Stimulated activated CD8-positive, alpha-beta memory T cell treated with anti-CD3 and anti-CD28 coated beads, Interleukin-15, amount 100 ng/mL, for 24 hours (primary cell): ENCODE results near the gene FDXR.
"Not testable (repeated sequence)": the region's sequence is repeated elsewhere in the genome, so short reads cannot be mapped to it uniquely, and the experiment has no call there.

Experiments
- DNase-seq: peaks from one replicate; pipeline ENCODE4 v3.0.0-alpha.2; 2020; ENCODE audit warnings: low read depth

Gene FDXR

DNA sequence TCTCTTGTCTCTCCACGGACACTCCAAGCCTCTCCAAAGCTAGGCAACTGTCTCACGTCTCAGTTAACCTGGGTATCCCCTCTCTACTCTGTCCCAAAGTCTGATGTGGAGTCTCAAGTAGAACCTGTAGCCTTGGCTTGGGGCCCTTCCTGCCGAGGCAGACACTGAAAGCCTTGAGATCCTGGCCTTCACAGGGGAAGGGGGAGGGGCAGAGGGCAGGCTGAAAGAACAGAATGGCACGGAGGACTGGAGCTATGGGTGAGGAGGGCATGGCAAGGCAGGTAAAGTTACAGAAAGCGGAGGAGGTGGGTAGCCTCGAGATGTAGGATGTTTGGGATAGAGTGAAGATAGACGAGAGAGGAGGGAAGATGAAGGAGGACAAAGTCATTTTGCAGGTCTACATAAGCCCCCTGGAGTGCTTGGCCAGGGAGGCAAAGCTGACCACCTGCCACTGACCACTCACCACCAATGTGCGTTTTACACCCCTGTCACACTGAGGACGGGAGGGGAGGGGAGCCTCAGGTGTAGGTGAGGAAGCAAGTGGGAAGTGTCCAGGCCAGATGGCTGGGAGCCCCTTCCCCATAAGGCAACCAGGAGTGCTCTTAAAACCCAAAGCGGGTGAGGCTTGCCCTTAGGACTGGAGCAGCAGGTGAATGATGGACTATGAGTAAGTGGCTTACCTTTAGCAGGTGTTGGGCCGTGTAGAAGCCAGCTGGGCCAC, 1.3 kb downstream of the FDXR start:
- no peak for DNase-seq

DNA sequence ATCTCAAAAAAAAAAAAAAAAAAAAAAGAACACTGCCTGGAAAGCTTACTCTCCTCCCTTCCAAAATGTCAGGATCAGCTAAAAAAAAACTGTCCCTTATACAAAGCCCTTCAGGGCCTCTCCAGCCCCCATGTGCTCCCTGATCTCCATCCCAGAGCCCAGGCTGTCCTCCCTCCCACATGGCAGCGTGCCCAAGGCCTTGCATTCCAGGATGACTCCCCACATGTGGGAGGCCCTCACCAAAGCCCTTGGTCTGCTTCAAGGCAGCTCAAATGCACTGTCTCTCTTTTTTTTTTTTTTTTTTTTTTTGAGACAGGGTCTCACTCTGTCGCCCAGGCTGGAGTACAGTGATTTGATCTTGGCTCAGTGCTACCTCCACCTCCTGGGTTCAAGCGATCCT, 2.3 kb downstream of the FDXR start:
- DNase-seq, result no peak

DNA sequence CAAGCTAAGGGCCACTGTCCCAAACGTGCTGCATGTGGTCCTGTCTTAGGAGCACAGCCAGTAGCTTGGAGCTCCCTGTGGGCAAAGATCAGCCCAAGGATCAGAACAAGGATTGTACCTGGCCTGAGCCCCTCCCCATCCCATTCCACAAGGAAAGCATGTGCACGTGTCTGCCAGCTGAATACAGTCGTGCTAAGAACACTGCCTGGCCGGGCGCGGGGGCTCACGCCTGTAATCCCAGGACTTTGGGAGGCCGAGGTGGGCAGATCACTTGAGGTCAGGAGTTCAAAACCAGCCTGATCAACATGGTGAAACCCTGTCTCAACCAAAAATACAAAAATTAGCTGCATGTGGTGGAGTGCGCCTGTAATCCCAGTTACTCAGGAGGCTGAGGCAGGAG, 2.8 kb downstream of the FDXR start:
- DNase-seq, result not testable (repeated sequence)

DNA sequence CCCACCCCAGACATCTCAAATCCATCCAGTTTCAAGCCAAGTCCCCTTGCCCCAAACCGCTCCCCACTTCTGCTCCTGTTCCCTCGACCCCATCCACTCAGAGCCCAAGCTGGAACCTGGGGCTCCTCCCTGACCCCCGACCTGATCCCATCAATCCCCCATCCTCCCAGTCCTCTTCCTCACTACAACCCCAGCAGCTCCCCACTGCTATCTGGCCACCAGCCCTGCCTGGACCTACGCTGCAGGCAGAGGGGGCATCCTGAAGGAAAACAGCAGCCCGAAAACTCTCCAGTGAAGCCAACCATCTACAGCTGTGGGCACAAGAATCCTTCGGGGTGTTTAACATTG, 3.9 kb downstream of the FDXR start:
- DNase-seq, result no peak

DNA sequence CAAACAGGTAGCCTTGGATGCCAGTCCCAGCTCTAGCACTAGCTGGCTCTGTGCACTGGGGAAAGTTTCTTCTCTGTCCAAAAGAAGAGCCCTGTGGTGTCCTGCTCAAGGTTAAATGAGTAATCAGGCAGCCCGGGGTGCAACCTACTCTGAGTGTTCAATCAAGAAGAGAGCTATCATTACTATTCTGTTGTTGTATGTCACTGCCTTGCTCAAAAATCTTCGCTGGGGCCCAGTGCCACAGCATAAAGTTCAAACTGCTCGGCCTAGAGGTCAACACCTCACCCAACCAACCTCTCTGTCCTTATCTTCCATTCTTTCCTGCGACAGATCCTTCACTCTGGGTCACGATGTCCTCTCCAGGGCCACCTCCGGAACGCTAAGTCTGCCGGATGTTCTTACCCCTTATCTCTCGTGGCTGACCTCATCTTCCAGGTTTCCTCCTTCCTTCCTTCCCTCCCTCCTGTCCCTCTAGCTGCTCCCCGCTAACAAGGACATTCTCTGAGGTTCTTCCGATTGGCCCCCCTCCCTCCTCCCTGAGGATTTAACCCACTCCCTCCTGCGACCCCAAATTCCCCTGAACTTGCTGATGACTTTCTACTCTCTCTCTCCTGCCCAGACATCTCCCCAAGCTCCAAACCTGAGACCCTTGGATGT, 4.4 kb downstream of the FDXR start:
- DNase-seq, result no peak

DNA sequence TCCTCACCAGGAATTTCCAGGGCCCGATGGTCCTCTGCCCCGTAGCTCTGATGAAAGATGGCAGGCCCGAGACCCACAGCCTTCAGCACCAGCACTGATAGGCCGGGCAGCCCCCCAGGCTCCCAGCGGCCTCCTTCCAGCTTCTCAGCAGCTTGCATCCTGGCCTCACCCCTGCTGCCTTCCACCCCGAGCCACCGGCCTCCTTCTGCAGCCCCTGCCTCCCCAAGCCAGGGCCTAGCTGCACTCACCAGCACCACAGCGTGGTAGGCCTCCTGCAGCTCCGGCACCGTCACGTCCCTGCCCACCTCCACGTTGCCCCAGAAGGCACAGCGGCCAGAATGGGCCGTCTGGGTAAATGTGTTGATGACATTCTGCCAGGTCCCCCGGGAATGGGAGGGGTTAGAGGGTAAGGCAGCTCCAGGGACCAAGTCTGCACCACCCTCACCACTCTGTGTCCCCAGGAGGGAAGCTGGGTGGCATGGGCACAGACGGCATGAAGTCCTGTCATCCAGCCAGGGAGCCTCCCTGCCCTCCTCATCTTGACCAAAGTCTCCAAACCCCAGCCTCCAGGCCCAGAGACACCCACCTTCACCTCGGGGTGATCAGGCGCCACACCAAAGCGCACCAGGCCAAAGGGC, 6.5 kb downstream of the FDXR start:
- no peak for DNase-seq

DNA sequence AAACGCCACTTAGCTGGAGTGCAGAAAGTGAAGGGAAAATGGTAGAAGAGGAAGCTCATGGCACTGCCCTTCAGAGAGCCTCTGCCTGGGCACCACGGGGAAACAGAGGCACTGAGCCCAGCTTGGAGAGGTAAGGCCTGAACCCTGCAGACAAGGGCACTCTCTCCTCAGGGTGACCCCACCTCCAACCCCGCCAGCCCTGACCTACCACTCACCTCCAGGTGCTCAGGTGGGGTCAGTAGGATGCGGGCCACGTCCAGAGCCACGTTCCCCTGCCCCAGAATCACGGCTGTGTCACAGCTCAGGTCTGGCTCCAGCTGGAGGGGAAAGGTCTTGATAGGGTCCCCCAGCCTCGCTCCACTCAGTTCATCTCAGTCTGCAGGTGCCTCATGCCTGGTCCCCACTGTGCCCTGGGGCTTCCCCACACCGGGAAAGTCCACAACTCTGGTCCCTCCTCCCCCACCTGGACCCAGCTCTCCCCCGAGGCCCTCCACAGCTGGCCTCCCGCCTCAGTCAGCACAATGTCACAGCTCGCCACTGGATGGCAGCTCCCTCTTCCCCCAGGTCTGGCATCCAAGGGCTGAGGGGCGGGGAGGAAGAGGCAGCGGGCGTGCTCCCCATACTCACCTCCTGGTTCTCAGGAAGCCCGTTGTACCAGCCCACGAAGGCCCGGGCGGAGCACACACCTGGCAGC, 7.1 kb downstream of the FDXR start:
- DNase-seq, result no peak

DNA sequence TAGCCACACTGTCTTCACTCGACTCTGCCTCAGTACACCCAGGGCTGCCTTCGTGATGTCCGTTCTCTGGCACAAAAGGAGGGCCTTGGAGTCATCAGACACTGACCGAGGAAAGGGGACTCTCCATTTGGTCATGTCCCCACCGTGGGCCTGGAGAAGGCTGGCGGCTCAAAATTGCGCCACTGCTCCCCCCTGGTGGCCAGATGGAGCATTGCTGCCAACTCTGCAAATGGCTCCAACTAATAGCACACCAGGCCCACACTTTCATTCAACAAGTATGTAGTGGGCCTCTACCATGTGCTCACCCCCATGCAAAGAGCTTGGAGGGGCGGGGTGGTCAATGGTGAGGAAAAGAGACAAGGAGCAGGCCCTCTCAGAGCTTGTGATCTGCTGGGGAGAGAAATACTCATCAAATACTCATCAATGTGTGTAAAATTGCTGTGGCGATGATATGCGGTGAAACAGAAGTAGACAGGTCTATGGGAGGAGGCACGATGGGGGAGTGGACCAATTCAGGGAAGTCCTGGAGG, 7.9 kb downstream of the FDXR start:
- DNase-seq, result peak; percentile 48

DNA sequence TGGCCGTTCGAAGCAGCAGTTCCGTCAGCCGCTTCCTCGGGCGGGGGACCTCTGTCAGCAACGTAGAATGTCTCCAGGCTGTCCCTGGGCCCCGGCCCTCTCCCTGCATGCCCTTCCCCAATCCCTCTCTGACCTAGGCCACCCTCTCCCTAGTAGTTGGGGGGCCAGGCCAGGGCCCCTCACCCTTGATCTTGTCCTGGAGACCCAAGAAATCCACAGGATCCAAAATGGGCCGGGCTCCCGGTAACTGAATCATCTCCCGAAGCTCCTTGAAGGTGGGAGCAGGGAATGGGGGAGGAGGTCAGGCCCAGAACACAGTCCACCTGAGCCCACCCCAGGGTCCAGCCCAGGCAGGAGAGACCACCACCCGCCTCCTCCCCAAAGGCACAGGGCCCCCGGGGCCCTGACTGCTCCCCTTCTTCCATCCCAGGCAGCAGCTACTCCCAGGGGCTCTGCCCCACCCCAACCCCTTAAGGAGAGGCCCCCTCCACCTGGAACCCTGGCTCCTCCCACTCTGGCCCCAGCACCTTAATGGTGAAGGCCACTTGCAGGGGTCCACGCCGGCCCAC, 8.4 kb downstream of the FDXR start:
- no peak for DNase-seq

DNA sequence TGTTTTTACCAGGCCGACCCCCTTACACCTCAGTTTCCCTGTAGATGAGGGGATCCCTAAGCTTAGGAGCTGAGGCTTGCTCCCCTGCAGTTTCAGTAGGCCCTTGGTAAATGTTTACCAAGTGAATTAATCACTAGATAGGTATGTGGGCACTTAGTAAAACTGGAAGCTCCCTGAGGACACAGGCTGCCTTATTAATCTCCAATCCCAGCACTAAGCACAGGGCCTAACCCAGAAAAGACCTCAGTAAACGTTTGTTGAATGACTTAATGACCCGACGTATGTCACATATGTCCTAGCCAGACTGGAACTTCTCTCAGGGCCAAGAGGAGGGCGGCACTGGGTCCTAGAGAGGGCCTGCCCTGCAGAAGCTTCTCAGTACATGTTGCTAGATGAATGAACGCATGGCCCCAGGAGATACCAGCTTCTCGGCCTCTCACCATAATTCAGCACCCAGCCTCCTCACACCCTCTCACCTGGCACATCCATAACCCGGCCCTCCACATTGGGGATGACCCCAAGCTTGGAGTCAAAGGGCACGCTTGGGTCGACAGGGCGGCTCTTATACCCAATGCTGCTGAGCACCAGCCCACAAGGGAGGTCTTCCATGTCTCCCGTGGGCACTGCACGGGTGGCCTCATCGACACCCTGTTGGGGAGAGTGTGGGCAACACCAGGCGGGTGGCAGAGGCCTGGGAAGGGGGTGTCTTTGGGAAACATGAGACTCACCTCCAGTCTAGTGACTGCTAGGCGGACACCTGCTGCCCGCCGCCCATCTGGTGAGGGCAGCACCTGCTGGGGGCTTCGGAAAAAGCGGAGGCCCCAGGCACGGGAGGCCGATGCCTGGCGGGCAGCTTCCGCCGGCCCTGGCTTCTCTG, 9.1 kb downstream of the FDXR start:
- no peak for DNase-seq

DNA sequence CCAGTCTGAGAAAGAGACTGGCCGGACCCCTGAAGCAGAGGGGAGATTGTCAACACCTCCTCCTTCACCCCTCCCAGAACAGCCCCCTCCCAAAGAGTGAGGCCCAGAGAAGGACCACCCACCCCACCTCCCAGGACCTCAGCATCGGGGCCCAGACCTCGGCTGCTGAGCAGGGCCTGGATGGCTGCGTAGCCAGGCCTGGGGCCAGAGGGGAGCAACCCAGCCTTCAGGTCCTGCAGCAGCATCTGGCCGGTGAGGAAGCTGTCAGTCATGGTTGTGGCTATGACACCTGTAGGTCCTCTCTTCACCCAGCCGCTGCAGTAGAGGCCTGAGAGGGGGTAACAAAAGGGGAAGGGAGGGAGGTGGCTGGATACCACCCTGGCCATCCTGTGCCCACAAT, 9.9 kb downstream of the FDXR start:
- DNase-seq, result no peak

DNA sequence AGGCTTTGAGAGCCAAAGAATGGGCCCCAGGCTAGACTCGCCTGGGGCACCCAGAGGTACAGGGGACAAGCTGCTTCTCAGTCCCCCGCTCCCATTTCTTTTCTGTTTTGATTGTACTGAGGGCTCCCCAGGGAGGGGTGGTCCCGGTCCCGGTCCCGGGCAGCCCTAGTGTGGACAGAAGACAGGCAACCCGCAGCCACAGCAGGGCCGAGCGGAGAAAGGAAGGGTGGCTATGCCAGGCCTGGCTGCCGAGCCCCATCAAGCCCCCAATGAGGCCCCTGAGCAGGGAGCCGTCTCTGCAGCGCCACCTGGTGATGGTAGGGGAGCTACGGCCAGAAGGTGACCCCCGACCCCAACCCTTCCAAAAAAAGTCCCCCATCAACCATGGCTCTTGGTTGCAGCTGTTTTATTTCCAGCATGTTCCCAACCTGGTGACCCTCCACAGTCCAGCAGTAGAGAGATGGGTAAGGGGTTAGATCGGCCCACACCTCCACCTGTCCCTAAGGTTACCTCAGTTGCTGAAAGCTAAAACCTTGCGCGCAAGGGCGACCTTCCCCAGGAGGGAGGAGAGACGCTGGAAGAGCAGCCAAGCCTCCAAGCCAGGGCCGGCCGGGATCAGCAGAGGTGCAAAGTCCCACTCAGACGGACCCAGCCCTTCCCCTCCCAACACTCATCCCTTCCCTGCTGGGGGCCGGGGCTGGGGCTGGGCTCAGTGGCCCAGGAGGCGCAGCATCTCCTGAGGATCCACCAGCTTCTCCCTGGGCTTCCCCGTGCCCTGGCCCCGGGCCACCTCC, 10.5 kb downstream of the FDXR start:
- DNase-seq, result peak; percentile 56

DNA sequence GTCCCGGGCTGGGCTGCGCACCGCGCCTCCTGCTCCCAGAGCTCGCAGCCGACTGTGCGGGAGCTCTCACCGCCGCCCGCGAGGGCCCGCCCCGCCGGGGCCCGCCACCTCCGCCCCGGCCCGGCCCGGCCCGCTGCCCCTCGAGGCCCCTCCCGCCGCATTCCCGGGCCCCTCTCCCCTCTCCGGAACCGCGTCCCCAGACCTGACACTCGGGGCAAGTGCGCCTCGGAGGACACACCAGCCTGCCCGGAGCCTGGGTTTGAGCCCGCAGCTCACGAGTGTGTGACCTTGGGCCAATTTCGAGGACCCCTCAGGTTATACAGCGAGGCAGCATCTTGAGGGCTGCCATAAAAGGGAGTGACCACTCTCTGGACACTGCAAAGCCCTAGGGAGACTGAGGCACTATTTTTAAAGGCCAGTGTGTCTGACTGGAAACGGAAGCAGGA, 11.1 kb downstream of the FDXR start:
- DNase-seq, result no peak

DNA sequence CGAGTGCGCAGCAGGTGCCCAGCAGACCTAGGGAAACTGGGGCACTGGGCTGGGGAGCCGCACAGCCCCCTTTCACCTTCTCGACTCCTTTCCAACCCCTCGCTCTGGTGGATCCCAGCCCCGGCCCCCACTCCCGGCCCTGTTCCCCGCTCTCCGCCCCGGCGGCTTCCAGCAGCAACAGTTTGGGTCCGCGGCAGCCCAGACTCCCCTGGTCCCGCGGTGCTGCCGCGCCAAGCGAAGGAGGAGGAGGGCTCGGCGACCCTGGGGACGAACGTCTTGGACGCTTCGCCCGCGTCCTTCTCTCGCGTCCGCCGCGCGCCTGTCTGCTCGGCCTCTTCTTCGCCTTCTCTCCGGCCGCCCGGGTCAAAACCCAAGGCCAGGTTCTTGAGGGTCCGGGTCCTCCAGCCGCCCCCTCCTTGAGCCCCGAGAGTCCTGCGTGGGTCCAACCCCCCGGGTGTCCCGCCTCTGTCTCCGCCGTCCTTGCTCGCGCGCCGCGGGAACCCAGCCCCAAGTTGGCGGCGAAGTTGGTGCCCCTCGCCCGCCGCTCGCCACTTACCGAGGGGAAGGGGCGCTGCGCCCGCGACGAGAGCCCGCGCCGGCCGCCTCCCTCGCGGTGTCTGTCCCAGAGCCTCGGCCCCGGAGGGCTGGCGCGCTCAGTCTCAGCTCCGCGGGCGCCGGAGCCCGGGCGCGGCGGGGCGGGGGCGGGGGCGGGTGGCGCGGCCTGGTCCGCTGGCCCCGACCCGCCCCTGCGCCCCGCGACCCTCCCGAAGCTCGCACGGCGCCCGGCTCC, 11.7 kb downstream of the FDXR start:
- no peak for DNase-seq

DNA sequence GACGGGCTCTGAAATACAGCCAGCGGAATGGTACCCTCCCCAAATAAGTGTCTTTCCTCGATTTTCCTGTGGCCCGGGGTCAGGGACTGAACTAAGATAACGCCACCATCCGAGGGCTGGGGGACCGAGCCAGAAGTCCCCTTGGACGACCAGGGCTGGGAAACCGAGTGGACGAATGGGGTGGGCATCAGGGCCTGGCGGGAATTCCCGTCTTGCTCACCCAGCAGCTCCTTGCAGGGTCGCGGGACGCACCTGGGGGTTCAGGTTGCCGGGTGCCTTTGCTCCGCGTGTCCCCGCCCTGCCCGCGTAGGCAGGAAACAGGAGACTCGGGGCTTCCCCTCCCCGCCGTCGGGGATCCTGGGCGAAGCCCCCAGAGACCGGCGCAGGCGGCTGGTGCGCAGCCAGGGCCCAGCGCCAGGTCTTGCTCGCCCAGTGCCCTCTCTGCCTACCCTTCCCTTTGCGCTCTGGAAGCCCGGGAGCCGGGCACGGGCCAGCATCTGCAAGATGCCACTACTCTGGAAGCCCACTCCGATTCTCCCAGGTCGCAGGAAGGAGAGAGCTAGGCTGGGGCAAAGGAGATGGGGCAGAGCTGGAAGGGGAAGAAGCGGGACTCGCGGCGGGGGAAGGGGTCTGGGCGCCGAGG, 12.4 kb downstream of the FDXR start:
- DNase-seq, result no peak

DNA sequence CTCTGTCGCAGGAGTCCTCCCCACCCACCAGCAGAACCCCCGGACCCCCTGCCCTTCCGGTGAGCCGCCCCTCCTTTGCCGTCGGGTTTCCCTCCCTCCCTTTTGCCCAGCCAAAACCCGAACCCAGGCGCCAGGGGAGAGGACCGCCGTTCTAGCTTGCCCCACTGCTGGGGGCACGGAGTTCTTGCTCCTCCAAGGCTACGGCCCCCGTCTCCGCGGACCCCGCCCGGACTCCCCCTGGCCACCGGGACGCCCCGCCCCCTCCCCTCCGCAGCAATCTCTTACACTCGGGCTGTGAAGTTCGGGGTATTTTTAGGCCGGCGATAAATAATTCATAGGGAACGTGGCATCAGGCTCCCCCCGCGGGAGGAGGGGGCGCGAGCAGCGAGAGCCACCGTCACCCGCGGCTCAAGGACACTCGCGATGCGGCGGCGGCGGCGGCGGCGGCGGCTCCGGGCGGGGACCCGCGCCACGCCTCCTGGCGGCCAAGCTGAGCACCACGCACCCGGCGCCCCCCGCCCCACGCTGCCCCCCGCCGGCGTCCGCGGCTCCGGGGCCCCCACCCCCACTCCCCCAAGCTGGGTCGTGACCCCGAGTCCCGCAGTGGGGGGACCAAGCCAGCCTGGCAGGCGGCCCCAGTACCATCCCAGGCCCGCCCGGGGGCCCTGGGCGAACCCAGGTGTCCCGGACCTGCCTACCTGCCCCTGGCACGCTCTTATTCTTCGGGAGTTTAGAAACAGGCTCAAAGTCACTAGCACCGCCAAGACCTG, 13.2 kb downstream of the FDXR start, which contains the start of gene GRIN2C:
TSS of gene GRIN2C (minus strand) at position 427 of the 770 bp plus-strand sequence. CDS start 4,793 bp downstream, outside the sequence.
- DNase-seq, result no peak

DNA sequence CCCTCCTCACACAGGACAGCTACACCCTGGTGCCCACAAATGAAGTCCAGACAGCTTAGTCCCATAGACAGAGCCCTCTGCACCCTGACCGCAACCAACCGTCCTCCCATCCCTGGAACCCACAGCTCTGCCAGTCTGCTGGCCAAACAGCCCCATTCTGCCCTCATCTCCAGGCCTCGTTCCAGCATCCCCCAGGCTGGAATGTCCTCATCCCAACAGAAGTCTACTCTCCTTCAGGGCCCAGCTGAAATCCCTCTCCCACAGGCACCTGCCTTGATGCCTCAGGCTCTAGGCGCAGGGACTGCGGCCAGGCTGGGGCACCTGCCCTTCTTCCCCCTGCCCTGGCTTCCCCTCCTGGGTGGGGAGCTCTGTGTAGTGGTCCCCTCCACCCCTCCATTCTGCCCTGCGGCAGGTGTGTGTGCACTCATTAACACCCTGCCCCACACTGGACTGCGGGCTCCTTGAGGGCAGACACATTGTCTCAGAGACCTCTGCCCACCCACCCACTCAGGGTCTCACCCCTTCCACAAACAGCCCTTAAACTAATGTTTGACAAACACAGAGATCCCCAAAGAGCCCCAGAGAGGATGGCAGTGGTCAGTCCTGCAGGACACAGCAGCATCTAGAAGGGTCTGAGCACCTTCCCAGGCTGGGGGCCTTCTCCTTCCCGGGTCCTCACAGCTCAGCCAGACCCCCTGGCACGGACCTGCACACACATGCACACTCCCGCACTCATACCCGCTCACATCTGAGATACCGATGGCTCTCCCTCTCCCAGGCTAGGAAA, 13.9 kb downstream of the FDXR start:
- no peak for DNase-seq
